ENCODE results near the gene SEMA3E.

The SEMA3E gene

DNA sequence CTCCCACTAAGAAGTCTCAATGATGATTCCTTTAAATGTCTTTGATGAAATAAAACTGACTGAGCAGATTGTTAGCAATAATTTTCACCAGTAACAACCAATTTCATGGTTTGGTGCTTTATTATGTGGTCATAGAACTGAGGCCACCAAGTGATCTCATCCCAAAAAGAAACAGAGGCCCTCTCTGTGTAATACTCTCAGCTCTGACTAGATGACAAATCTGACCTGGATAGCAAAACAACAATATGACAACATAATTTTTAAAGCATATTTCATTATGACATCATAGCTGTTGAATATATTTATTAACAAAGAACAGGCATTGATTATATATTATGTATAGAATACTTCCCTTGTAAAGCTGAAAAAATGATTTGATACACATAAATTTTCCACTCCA lies 5.9 kb downstream of the SEMA3E start:
- TF ChIP-seq, protein P1, sequence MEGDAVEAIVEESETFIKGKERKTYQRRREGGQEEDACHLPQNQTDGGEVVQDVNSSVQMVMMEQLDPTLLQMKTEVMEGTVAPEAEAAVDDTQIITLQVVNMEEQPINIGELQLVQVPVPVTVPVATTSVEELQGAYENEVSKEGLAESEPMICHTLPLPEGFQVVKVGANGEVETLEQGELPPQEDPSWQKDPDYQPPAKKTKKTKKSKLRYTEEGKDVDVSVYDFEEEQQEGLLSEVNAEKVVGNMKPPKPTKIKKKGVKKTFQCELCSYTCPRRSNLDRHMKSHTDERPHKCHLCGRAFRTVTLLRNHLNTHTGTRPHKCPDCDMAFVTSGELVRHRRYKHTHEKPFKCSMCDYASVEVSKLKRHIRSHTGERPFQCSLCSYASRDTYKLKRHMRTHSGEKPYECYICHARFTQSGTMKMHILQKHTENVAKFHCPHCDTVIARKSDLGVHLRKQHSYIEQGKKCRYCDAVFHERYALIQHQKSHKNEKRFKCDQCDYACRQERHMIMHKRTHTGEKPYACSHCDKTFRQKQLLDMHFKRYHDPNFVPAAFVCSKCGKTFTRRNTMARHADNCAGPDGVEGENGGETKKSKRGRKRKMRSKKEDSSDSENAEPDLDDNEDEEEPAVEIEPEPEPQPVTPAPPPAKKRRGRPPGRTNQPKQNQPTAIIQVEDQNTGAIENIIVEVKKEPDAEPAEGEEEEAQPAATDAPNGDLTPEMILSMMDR (conservative IDR thresholded peaks at IDR 0.05; ENCODE audit: low read depth, low read length), result no peak
- no peak overlapping the region for H3K4me3 ChIP-seq (ENCODE audit: low read depth, low read length)
- DNase-seq (ENCODE audit: low read depth), result no peak

DNA sequence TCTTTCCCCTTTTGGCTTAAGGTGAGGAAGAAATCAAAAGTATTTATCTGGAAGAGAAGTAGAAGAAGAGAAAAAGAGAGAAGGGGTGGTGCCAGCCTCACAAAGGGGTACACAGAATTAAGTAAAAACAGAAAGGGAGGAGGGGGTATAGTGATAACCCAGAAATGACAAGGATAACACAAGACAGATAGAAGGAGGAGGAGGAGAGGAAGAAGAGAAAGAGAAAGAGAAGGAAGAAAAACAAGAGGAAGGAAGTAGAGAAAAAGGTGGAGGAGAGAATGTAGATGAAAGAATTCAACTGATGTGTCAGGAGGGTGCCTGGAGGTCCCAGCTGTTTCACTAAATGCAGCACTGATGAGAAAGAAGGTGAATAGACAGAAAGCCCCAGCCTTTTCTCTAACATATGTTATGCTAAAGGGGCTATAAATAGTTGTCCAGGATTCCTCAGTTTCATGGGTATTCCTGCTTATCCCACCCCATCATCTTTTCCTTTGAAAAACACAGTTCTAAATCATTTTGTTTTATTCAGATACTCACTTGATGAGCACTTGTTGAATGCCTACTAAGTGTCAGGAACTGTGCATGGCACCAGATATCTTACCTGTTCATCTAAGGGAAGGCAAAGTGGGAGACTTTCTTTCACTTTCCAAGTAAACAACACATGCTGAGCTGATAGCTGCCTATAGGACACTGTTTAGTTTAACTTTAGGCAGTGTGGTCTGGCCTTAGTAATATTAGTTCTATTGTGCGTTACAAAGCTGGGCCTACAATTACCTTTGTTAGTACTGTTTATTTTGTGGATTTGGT lies 8.0 kb downstream of the SEMA3E start:
- TF ChIP-seq, protein P1 (conservative IDR thresholded peaks at IDR 0.05; ENCODE audit: low read depth, low read length), result no peak
- DNase-seq (ENCODE audit: low read depth), result no peak
- no peak overlapping the region for H3K4me3 ChIP-seq (ENCODE audit: low read depth, low read length)

DNA sequence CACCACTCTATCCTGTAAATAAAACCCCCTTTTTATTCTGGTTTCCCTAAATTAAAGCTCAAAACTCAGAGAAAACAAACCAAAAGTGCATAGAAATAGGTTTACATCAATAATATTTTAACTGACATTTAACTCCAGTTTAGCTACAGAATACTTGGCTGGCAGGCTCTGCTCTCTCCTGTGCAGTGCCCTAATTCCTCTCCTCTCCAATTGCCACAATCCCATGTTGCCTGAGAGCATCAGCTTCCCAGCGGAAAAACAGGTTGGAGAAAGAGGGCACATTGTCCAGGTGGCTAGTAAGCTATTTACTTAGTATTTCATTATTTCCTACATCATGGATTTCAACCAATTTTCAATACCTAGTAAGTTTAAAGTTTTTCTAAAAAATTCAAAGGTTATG lies 8.7 kb downstream of the SEMA3E start:
- TF ChIP-seq, protein P1 (conservative IDR thresholded peaks at IDR 0.05; ENCODE audit: low read depth, low read length), result no peak
- DNase-seq (ENCODE audit: low read depth), result no peak
- no peak overlapping the region for H3K4me3 ChIP-seq (ENCODE audit: low read depth, low read length)

DNA sequence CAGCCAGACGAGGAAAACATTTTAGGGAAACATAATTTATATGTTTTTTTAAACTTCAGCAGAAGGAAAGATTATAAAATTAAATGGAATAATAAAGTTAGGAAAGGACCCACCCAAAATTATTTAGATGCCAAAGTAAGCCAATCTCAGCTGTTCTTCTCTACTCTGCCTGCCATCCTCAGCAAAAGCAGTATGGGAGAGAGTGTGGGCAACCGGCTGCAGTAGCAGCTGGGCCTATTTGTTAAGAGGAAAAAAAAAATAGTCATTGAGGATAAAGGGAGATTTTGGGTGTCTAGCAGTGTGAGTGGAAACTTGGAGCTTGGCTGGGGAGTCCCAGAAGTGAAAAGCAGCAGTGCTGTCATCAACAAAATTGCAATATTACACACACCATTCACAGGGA lies 15.4 kb downstream of the SEMA3E start:
- no peak overlapping the region for H3K4me3 ChIP-seq (ENCODE audit: low read depth, low read length)
- TF ChIP-seq, protein P1 (conservative IDR thresholded peaks at IDR 0.05; ENCODE audit: low read depth, low read length), result no peak
- DNase-seq (ENCODE audit: low read depth), result no peak

DNA sequence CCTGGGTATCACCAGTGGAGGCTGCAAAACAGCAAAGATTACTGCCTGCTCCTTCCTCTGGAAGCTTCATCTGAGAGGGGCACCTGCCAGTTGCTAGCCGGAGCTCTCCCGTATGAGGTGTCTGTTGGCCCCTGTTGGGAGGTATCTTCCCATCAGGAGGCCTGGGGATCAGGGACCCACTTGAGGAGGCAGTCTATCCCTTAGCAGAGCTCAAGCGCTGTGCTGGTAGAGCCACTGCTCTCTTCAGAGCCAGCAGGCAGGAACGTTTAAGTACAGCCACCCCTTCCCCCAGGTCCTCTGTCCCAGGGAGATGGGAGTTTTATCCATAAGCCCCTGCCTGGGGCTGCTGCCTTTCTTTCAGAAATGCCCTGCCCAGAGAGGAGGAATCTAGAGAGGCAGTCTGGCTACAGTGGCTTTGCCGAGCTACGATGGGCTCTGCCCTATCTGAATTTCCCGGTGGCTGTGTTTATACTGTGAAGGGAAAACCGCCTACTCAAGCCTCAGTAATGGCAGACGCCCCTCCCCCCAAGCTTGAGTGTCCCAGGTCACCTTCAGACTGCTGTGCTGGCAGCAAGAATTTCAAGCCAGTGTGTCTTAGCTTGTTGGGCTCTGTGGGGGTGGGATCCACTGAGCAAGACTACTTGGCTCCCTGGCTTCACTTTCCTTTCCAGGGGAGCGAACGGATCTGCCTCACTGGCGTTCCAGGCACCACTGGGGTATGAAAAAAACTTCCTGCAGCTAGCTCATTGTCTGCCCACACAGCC lies 19.6 kb downstream of the SEMA3E start:
- TF ChIP-seq, protein P1 (conservative IDR thresholded peaks at IDR 0.05; ENCODE audit: low read depth, low read length), result no peak
- no peak overlapping the region for H3K4me3 ChIP-seq (ENCODE audit: low read depth, low read length)
- no peak for DNase-seq (ENCODE audit: low read depth)

DNA sequence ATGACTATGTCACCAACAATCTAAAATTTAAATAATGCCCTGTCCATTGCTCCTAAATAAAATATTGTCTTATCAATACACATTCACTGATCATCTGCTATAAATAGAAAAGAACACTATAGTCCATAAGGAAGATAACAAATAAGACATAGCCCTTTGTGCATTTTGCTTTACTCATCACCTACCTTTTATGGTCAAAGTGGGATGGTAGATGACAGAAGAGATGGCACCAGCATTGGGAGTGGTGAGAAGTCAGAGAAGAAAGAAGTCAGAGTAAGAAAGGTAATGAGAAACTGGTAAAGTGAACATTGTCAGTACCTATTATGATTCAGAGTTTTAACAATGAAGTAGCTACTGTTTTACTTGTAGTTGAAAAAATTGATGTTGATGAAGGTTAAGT lies 31.1 kb downstream of the SEMA3E start:
- TF ChIP-seq, protein P1 (conservative IDR thresholded peaks at IDR 0.05; ENCODE audit: low read depth, low read length), result no peak
- no peak for DNase-seq (ENCODE audit: low read depth)
- H3K4me3 ChIP-seq (ENCODE audit: low read depth, low read length), result no peak overlapping the region

All from choroid plexus epithelial cell (primary cell).